HG03060 (cell line): ENCODE data around the gene TOLLIP.

Source experiments
- ATAC-seq: cut with Tn5 transposase; IDR thresholded peaks from one replicate; pipeline ENCODE4 v1.9.1; 2021; ENCODE audit warnings: low read depth, moderate number of reproducible peaks; ENCODE audit not compliant: unreplicated experiment

Gene TOLLIP

GRCh38 chr11:1300121-1300520 is 9.3 kb downstream of the TOLLIP start:
- ATAC-seq: no peak

- ATAC-seq: no peak
These were observed 9.8 kb downstream of the TOLLIP start for GRCh38 chr11:1299621-1300020.

- no peak for ATAC-seq
These were observed 10.5 kb downstream of the TOLLIP start for GRCh38 chr11:1298695-1299492.

- no peak for ATAC-seq
These were observed 11.6 kb downstream of the TOLLIP start for GRCh38 chr11:1297576-1298473.

GRCh38 chr11:1297011-1297575 is 12.3 kb downstream of the TOLLIP start:
- no peak for ATAC-seq

- no peak for ATAC-seq
These were observed 13.1 kb downstream of the TOLLIP start for GRCh38 chr11:1296287-1296686.

- ATAC-seq: no peak
These were observed 13.8 kb downstream of the TOLLIP start for GRCh38 chr11:1295591-1295990.

GRCh38 chr11:1295086-1295485 is 14.3 kb downstream of the TOLLIP start:
- no peak for ATAC-seq

GRCh38 chr11:1293619-1294015 is 15.8 kb downstream of the TOLLIP start:
- ATAC-seq: no peak

GRCh38 chr11:1292644-1293618 is 16.5 kb downstream of the TOLLIP start:
- no peak for ATAC-seq

- ATAC-seq: no peak
These were observed 17.3 kb downstream of the TOLLIP start for GRCh38 chr11:1292018-1292643.

- ATAC-seq: no peak
These were observed 18.0 kb downstream of the TOLLIP start for GRCh38 chr11:1291295-1292017.

GRCh38 chr11:1290052-1291040 is 19.1 kb downstream of the TOLLIP start:
- no peak for ATAC-seq

GRCh38 chr11:1289211-1289935 is 20.1 kb downstream of the TOLLIP start:
- no peak for ATAC-seq

GRCh38 chr11:1288426-1289151 is 20.8 kb downstream of the TOLLIP start:
- ATAC-seq: no peak

- no peak for ATAC-seq
These were observed 21.5 kb downstream of the TOLLIP start for GRCh38 chr11:1287928-1288327.

GRCh38 chr11:1285876-1286275 is 23.6 kb downstream of the TOLLIP start:
- ATAC-seq: no peak
